Non-pigmented ciliary epithelial cell (primary cell): Measurements from ENCODE around the gene MYO6.
A peak's percentile ranks its signal among the peaks of the same experiment; 100 is the strongest.

Experiments
- DNase-seq: peaks from one replicate; pipeline ENCODE4 v3.0.0-alpha.2; 2010; ENCODE audit warnings: low read depth

The MYO6 gene

GRCh38 chr6:75827163-75827562 lies 78.1 kb downstream of the MYO6 start:
- DNase-seq = no peak

GRCh38 chr6:75830959-75831885 lies 82.2 kb downstream of the MYO6 start:
- peak; percentile 59 for DNase-seq

- DNase-seq = no peak
Measured at GRCh38 chr6:75834447-75834846, 85.4 kb downstream of the MYO6 start.

DNA sequence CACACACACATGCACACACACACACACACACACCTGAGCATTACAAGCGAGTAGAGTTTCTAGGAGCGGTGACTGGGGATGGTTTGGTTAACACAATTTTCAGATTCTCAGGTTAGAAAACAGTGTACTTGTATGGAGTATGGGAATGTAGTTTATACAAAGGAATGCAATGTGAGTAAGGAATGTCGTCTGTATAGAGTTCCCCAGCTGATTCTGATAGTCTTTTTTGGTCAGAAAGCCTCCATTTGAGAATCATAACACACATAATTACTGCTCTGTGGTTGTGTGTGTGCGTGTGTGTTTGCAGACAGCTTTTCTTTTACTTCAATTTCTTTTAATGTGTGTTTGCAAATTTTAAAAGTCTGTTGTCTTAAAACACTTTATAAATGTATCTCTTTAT lies 93.2 kb downstream of the MYO6 start:
- DNase-seq = peak; percentile 15

- no peak for DNase-seq
Measured at GRCh38 chr6:75842732-75843131, 93.7 kb downstream of the MYO6 start.

DNA sequence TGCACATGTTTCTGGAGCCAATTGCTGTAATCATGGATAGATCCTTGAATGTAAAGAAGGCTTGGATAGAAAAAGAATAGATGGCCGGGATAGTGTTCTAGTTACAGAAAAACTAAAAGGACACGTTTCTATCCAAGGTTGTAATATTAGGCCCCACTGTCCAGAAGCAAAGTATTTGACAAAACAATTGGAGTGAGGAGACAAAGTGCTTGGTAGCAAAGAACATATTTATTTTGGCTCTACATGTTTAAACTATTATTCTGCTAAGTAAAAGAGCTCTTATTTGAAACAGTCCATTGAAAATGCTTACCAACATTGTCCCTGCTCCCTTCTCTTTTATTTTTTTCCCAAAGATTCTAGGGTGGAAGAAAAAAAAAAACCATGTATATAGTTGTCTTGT lies 94.4 kb downstream of the MYO6 start:
- DNase-seq = no peak

DNA sequence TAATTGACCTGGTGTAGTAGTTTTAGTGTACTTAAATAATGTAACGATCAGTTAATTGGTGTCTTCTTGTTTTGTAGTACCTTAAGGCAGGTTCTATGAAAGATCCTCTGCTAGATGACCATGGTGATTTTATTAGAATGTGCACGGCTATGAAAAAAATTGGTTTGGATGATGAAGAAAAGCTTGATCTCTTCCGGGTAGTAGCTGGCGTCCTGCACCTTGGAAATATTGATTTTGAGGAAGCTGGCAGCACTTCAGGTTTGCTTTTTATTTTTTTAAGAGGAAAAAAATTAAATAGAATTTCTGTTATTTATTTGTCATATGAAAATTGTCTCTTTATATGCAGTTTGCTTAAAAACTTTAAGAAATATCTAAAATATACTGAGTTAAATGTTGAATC lies 99.2 kb downstream of the MYO6 start:
- DNase-seq = no peak

GRCh38 chr6:75849329-75850025 lies 100.4 kb downstream of the MYO6 start:
- no peak for DNase-seq

DNA sequence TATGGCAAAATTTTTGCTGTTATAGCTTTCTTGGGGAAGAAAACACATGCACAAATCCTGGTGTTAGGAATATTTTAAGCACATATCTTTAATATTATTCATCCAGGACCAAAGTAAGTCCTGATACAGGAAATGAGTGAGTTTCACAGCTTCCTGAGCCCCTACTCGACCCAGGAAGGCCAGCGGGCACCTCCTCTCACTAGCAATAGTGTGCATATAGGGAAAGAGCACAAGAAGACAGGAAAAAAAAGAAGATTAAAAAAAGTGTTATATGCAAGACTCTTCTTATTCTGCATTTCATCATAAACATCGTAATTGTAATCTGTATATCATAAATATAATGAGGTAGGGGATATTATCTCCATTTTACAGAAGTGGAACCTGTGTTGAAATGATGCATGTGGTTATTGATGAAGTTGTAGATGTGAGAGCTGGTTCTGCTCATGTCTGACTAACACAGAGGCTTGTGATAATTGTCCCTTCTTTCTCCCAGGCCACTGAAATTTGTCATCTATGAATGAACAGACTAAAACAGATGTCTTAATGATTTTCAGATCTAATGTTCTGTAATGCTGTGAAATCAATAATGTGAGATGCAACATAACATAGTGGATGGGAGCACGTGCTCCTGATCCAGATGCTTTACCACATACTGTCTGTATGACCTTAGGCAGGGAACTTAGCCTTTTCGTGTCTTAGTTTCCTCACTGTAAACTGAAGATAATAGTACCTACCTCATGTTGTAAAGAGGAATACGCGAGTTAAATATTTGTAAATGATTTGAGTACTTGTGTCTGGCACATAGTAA lies 101.2 kb downstream of the MYO6 start:
- DNase-seq = no peak

DNA sequence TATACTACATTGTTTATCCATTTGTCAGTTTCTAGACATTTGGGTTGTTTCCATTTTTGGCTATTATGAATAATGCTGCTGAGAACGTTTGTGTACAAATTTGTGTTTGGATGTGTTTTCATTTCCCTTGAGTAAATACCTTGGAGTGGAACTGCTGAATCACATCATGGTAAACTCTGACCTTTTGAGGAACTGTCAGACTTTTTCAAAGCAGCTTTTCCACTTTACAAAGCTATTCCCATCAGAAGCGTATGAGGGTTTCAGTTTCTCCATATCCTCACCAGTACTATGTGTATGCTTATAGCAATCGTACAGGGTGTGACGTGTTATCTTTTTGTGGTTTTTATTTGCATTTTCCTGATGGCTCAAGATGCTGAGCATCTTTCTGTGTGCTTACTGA lies 103.7 kb downstream of the MYO6 start:
- peak; percentile 14 for DNase-seq

- no peak for DNase-seq
Measured at GRCh38 chr6:75853806-75854205, 104.8 kb downstream of the MYO6 start.

DNA sequence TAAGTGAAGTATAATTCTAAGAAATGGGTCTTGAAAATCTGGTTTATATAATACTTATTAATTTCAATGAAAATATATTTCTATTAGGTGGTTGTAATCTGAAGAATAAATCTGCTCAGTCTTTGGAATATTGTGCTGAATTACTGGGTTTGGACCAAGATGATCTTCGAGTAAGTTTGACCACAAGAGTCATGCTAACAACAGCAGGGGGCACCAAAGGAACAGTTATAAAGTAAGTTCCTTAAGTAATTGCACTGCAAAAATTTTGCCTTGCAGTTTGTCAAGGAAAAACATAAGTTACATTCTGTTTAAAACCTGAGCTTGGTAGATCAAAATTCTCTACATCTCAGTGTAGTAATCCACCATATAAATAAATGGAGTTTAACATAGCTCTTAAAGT lies 106.0 kb downstream of the MYO6 start:
- peak; percentile 36 for DNase-seq

DNA sequence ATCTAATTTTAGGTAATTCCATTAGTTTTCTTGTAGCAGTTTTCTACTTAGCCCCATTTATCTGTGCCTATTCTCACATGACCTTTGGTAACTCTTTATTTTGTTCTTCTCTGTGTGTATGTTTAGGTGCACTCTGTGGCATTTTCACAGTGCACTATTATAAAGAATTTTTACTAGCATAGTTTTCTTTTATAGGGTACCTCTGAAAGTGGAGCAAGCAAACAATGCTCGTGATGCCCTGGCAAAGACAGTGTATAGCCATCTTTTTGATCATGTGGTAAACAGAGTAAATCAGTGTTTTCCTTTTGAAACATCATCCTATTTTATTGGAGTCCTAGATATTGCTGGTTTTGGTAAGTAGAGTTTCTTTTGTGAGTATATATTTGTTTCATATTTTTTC lies 107.9 kb downstream of the MYO6 start:
- no peak for DNase-seq

GRCh38 chr6:75863001-75863400 lies 114.0 kb downstream of the MYO6 start:
- no peak for DNase-seq

DNA sequence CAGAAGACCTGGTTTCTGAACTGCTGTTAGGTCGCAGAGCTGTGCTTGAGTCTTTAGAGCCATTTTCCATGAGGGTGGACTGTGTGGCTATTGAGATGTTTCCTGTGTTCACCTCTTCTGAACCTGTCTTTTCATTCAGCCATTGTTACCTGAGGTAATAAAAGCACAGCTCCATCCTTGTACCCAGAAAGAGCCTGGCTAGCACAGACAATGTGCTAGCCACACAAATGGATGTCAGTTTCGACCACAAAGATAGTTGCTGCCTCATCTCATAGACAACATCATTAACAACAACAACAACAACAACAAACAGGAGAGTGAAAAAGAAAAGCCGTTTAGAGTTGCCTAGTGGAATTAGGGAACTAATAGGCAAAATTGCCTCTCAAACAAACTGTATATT lies 114.7 kb downstream of the MYO6 start:
- no peak for DNase-seq

- DNase-seq = no peak
Measured at GRCh38 chr6:75864446-75864845, 115.4 kb downstream of the MYO6 start.

- DNase-seq = no peak
Measured at GRCh38 chr6:75870389-75870788, 121.3 kb downstream of the MYO6 start.

DNA sequence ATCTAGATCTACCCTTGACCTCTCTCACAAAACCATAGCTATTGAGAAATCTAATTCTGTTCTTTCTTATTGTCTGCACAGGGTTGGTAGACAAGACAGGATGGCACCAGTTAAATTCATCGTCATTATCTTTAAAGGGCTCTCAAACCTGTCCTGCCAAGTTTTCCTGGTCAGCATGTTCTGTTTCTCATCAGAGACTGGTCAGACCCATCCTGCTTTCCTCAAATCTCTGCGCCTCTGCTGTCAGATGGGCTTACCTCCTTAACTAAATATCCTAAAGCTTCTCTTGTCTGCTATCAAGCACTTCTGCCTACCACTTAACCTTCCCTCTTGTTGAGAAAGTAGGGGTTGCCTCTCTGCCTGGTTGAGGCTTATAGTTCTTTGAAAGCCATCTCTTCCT lies 125.2 kb downstream of the MYO6 start:
- DNase-seq = no peak

GRCh38 chr6:75876152-75876551 lies 127.1 kb downstream of the MYO6 start:
- no peak for DNase-seq

DNA sequence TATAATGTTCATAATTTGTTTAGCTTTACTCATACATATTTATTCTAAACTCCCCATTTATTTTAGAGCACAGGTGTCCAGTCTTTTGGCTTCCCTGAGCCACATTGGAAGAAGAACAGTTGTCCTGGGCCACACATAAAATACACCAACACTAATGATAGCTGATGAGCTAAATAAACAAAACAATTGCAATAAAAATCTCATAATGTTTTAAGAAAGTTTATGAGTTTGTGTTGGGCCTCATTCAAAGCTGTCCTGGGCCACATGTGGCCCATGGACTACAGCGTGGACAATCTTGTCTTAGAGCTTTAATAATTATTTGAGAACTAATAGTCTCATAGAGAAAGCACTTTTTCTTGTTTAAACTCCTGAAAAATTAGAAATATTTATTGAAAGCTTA lies 131.3 kb downstream of the MYO6 start:
- no peak for DNase-seq

GRCh38 chr6:75882734-75883133 lies 133.7 kb downstream of the MYO6 start:
- DNase-seq = peak; percentile 55

- no peak for DNase-seq
Measured at GRCh38 chr6:75884822-75885221, 135.8 kb downstream of the MYO6 start.

- DNase-seq = no peak
Measured at GRCh38 chr6:75892384-75892783, 143.3 kb downstream of the MYO6 start.
